GM19099 (cell line): ENCODE results near the gene FNDC10.
A peak's percentile ranks its signal among the peaks of the same experiment; 100 is the strongest.

Experiments
- POLR2A ChIP-seq: IDR thresholded peaks from 3 replicates; pipeline ENCODE4 v1.6.1; 2011; ENCODE audit warnings: low read depth; ENCODE audit not compliant: insufficient read length; ENCODE audit errors: extremely low read depth

FNDC10 gene

DNA sequence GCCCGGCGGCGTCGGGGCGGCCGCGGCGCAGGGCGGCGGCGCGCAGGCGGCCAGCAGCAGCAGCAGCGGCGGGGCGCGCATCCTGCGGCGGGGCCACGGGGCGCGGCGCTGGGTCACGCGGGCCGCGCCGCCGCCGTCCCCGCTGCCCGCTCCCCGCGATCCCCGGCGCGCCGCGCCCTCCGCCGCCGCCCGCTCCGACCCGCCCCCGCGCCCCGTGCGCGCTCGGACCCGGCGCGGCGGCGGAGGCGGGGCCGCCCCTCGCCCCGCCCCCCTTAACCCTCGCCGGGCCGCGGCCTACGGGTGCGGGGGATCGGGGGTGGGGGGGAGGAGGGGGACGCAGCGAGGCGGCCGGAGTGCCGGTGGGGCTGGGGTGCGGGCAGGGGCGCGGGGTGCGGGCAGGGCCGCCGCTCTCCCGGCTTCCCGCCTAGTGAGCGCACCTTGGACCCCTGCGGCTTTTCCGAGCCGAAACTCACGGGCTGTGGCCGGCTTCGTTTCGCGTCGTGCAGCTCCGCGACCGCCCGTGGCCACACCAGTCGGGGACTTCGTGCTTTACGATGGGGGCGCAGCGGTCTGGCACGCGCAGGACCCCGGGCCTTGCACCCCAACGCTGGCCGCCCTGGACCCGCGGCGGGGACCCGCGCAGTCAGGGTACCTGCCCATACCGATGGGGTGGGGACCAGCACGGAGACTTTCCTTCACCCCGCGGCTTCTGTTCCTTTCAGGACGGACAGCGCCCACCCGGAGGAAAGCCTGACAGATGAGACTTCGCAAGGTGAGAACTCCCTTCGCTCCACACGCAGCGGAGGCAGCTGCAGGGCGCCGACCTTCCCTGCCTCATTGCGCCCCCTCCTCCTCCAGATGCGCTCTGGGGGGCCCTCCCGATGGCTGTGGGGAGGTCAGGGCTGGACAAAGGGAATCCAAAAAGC lies at the start of gene FNDC10:
Gene FNDC10 (minus strand): TSS at position 201 of the 926 bp plus-strand sequence. CDS start 120 bp downstream, at position 81.
- TF ChIP-seq POLR2A = no peak

DNA sequence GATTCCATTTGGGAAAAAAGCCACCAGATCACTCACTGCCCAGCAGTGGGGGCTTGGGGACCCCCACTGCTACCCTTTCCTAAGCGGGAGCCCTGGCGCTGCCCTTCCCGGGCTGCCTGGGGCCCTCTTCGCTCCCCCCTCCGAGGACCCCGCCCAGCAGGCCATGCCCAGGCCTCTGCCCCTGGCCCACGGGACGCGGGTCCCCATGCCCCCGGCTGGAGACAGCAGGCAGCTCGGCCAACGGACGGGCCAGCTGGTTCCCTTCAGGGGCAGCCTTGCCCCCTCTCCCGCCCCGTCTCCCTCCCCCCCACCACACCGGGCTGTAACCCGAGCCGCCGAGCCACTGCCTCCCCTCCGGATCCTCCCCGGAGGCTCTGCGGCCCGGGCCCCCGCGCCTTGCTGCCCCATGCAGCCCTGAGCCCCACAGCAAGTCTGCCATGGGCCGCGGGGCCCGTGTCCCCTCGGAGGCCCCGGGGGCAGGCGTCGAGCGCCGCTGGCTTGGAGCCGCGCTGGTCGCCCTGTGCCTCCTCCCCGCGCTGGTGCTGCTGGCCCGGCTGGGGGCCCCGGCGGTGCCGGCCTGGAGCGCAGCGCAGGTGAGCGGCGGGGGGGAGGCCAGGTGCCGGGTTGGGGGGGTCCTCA lies 32.0 kb upstream of the FNDC10 start, which contains the start of gene MMP23B:
Gene MMP23B (plus strand): TSS at position 392 of the 639 bp plus-strand sequence. CDS start 46 bp downstream, at position 438.
- TF ChIP-seq POLR2A = no peak

DNA sequence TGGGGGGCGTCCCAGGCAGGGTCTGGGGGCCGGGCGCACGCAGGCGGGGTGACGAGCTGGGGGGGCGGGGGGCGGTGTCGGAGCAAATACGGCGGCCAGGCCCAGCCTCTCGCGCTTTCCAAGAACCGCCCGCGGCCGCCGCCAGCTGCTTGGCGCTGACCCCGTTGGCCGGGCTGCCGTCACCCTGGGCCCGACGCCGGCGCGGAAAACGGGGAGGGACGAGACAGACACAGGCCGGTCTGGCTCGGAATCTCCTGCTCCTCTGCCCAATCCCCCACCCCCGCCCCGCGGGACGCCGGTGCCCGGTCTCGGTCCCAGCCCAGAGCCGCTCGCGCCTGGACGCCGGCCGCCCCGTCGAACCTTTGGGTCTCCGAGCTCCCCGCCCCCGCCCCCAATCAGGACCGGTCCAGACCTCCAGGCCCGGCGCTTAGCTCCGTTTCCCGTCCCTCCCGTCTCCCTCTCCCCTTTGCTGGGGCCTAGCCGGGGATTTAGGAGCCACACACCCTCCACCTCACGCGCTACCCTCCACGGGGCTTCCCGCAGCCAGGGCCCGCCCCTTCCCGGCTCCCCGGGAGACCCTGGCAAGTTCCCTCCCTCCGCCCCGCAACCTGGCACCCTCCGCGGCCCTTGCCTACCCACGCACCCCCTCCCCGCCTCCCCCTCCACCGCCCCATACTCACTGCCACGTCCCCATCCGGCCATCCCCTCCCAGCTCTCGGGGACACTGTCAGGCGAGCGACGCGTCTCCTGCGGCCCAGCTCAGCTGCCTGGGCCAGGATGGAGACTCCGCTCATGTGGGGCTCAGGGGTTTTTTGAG lies 31.2 kb upstream of the FNDC10 start:
- no peak for TF ChIP-seq POLR2A

DNA sequence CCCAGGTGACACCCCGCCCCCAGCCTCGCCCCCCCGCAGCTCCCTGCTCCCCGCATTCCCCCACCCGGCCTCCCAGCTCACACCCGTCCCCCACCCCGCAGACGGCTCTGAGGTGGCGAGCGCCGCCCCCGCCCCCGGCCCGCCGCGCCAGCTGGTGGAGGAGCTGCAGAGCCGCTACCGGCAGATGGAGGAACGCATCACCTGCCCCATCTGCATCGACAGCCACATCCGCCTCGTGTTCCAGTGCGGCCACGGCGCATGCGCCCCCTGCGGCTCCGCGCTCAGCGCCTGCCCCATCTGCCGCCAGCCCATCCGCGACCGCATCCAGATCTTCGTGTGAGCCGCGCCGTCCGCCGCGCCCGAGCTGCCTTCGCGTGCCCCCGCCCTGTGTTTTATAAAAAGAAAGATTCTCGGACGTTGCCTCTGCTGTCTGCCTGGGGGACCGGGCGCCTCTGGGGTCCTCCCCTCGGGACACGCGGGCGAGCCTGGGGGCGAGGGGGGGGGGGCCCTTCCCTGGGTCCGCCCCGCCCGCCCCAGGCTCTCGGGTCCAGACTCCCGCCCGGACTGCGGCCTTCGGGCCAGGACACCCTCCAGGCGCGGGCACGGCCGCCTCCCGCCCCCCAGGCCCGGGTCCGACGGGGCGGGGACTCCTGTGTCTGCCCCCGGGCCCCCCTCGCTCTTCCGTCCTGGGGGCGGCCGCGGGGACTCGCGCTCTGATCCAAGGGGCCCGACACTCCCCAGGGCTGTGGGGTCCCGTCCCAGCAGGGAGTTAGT lies 30.4 kb upstream of the FNDC10 start:
- TF ChIP-seq POLR2A = peak; percentile 37

DNA sequence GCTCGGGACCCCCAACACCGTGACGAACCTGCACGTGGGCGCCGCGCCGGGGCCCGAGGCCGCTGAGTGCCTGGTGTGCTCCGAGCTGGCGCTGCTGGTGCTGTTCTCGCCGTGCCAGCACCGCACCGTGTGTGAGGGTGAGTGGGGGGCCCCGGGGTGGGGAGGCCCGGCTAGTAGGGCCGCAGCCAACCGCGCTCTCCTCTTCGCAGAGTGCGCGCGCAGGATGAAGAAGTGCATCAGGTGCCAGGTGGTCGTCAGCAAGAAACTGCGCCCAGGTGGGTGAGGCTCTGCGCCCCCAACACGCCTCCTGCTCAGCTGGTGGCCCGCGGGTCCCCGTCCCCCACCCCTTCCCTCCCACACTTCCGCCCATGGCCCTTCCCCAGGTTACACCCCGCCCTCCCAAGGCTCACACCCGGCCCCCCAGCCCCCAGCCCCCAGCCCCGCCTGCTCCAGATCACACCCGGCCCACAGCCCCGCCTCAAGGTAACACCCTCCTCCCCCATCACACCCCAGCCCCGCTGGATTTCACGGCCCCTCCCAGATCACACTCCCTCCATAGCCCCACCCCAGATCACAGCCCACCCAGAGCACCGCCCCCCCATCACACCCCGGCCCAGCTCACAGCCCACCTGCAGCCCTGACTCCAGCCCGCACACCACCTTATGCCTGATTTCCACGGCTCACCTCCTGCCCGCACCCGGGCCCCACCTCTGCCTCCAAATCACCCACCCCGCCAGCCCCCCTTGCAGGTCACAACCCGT lies 29.7 kb upstream of the FNDC10 start:
- no peak for TF ChIP-seq POLR2A

DNA sequence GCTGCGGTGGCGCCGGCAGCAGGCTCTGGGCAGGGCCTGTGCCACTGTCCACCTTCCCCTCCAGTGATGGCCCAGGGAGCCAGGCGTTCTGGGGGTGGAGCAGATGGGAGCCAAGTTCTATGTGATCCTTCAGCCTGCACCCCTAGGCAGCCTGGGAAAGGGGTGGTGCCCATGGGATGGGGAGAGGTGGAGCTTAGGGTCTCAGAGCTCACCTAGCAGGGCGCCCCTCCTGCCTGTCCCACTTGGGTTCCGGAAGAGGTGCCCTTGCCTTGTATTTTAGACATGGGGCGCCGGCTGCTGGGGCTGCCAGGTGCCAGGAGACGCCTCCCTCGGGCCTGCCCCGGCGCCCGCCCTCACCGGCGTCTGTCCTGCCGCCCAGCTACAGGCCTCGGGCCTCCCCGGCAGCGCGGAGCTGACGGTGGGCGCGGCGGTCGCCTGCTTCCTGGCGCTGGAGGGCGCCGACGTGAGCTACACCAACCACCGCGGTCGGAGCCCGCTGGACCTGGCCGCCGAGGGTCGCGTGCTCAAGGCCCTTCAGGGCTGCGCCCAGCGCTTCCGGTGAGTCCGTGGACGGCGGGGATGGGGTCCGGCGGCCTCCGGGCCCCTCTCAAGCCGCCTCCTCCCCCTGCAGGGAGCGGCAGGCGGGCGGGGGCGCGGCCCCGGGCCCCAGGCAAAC lies 29.0 kb upstream of the FNDC10 start:
- TF ChIP-seq POLR2A = no peak

DNA sequence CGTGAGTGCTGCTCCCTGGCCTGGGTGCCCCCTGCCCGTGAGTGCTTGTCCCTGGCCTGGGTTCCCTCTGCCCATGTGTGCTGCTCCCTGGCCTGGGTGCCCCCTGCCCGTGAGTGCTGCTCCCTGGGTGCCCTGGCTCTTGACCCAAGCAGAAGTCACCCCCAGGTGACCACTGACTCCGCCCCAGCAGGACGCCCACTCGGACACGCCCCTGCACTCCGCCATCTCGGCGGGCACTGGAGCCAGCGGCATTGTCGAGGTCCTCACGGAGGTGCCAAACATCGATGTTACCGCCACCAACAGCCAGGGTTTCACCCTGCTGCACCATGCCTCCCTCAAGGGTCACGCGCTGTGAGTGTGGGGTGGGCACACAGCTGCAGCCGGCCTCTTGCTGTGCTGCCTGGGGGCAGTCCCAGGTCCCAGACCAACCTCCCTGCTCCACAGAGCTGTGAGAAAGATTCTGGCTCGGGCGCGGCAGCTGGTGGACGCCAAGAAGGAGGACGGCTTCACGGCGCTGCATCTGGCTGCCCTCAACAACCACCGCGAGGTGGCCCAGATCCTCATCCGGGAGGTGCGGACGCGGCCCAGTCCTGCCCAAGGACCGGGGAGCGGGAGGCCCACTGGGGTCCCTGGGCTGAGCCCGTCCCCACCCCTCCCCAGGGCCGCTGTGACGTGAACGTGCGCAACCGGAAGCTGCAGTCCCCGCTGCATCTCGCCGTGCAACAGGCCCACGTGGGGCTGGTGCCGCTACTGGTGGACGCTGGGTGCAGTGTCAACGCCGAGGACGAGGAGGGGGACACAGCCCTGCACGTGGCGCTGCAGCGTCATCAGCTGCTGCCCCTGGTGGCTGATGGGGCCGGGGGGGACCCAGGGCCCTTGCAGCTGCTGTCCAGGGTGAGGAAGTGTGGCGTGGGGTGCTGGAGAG lies 28.2 kb upstream of the FNDC10 start:
- no peak for TF ChIP-seq POLR2A

DNA sequence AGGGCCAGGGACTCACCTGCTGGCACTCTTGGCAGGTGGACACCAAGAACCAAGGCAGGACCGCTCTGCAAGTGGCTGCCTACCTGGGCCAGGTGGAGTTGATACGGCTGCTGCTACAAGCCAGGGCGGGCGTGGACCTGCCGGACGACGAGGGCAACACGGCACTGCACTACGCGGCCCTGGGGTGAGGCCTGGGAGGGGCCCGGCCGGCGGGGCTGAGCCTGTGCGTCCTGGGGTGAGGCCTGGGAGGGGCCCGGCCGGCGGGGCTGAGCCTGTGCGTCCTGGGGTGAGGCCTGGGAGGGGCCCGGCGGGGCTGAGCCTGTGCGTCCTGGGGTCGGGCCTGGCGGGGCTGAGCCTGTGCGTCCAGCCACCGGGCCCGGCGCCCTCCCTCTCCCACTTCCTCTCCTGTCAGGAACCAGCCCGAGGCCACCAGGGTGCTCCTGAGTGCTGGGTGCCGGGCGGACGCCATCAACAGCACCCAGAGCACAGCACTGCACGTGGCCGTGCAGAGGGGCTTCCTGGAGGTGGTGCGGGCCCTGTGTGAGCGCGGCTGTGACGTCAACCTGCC lies 27.4 kb upstream of the FNDC10 start:
- no peak for TF ChIP-seq POLR2A

DNA sequence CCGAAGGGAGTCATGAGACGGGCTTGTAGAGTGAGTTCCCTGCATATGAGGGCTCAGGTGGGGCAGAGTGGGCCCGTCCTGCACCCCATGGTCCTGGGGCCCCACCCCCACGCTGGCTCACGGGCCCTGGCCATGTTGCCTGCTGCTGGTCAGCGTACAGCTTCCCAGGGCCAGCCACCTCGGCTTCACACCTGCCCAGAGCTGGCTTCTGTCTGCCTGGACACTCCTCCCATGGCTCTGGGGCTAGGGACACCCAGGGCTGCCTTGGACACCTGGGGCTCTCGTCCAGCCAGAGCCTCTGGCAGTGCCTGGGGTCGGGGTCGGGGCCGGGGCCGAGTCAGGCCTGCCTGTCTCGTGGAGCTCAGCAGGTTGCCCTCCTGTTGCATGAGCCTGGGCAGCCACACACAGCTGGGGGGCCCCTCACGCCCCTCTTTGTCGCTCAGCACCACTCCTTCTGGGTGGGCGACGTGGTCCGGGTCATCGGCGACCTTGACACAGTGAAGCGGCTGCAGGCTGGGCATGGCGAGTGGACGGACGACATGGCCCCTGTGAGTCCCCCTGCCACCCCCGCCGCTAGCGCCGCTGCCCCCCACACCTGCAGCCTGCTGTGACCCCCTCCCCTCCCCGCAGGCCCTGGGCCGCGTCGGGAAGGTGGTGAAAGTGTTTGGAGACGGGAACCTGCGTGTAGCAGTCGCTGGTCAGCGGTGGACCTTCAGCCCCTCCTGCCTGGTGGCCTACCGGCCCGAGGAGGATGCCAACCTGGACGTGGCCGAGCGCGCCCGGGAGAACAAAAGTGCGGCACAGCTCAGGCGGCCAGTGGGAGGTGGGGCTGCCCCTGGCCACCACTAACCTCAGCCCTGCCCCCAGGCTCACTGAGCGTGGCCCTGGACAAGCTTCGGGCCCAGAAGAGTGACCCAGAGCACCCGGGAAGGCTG lies 26.5 kb upstream of the FNDC10 start:
- no peak for TF ChIP-seq POLR2A

DNA sequence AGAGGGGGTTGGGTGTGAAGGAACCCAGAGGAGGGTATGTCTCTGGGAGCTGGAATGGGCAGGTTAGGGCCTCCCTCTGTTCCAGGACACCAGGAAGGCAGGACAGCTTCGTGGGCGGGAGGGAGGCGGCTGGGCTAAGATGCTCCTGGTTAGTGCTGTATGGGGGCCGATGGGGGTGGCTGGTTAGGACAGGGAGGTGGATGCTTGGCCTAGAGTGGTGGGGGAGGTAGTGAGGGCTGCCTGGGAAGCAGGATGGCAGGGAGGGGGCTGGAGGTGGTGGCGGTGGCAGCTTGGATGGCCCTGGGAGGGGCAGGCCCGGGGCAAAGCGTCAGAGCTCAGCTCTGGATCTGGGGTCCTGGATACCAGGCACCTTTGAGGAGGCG lies 25.9 kb upstream of the FNDC10 start:
- TF ChIP-seq POLR2A = no peak

DNA sequence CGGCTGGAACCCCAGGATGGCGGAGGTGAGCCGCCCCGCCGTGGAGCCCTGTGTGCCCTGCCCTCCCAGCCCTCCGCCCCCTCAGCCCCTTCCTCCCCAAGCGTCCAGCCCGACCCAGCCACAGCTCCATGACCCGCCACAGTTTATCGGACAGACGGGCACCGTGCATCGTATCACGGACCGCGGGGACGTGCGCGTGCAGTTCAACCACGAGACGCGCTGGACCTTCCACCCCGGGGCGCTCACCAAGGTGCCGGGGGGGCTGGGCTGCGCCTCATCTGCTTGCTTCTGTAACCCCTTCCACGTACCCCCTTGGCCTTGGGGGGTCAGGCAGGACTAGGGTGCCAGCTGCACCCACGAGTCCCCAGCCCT lies 25.5 kb upstream of the FNDC10 start:
- TF ChIP-seq POLR2A = no peak
